NT2/D1 (cell line): ENCODE measurements around the gene ZBTB18.

Experiments used
- SUZ12 ChIP-seq: IDR thresholded peaks from 2 replicates; pipeline ENCODE4 v1.6.1; 2011; ENCODE audit not compliant: insufficient read length, insufficient read depth; ENCODE audit errors: extremely low read depth
- ZNF274 ChIP-seq: IDR thresholded peaks from 2 replicates; pipeline ENCODE4 v1.6.1; 2011; ENCODE audit warnings: mild to moderate bottlenecking, low read depth, low read length

DNA sequence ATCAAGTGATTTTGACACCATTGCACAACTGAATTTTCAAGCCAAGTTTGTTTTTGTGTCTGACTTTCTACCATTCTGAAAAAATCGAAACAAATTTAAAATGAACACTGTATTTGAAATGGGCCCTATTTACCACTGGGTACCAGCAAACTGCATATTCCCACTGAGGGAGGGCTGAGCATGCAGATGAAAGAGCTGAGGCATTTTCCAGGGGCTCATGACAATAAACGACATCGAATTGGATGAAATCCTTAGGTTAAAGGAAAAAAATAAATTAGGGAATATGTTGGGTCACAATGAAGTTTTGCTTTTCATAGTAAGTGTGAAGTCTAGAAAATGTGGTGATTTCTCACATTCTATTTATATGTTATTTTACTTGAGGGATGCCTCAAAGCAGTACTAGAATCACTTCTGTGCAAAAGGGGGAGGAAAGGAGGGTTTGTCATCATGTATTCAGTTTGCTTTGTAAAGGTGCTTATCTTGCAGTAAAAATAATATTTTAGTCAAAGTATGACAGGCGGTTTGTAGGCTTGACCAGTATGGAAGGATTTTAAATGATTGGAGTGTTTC is 11.2 kb downstream of the ZBTB18 start:
- no peak for TF ChIP-seq ZNF274
- TF ChIP-seq SUZ12 = no peak
